ENCODE measurements around the gene ZNF616. TPM values are rescaled to one million over a fixed set of nuclear protein-coding genes. Genes with fewer than 3 reads are reported as not detected.

ZNF616 gene
- 3.1 and 8.1 TPM in 2 replicates for polyA plus RNA-seq

DNA sequence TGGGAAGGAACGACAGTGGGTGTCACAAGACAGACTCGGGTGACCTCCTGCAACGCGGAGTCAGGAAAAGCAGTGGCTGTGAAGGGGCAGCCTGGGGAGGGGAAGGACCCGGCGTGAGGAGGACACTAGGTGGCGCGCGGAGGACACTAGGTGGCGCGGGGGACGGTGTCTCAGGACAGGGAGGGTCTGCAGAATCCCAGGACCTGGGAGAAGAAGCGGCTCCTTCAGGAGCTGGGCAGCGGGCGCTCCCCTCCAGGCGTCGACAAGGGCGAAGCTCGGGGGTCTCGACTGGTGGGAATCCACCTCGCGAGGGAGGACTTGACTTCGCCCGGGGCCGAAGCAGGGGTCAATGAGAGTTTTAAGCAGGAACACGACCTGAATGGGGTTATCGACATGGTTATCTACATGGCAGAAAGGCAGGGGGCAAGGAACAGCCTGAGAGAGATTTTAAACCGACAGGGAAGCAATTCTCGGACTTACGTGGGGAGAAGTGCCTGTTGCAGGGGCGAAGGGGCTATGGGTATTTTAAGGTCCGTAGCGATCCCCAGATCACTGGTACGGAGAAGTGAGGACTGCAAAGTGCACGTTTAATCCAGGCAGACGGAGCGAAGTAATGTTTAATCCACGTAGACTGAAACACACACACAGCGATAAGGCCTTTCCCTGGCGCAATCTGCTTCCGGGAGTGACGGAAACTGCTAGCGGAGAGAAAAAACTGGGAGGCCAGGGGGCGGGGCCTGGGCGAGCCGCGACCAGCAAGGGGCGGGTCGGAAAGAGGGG lies at the start of gene ZNF616:
Gene ZNF616, minus strand, starts transcription at position 687 of the 780 bp plus-strand sequence. CDS start 9,426 bp downstream, outside the sequence.

DNA sequence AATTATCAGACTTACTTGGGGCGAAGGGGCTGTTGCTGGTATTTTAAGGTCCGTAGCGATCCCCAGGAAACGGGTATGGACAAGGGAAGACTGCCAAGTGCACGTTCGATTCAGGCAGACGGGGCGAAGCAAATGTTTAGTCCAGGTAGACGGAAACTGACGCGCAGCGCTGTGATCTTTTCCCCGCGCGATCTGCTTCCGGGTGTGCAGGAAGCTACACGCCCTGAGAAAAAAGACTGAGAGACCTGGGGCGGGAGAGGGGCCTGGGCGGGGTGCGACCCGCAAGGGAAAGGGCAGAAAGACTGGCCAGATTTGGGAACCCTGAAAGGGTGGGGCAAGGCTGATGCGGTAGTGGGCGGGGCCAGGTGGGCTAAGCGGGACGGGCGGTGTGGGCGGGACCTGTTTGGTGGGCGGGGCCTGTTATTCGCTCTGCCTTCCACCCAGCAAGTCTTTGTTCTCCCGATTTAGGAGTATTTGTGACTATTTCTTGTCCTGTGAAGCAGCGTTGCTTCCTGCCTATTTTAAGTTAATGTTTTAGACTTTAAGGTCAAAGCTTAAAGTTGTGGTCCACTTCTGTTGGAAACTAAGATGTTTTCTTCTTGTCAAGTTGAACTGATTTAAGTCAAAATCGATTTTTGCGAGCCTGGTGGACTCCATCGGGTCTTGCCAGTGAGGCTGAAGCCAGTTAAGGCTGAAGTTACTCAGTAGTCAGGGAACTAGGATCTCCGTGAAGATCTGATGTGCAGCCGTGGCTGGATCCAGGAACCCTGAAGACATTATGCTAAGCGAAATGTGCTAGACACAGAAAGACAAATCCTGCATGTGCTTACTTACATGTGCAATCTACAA lies 31.8 kb upstream of the ZNF616 start, which contains the start of gene ZNF836:
Gene ZNF836, minus strand, starts transcription at position 301 of the 849 bp plus-strand sequence. CDS start 3,549 bp downstream, outside the sequence.

GRCh38 chr19:52095172-52096014 lies 44.3 kb downstream of the ZNF616 start, which contains the start of gene ZNF841:
ZNF841 (minus strand) TSS chr19:52095765; CDS start chr19:52084801, 10,964 bp downstream.

Other genes with a start within 250 kb of the ZNF616 start
- gene ZNF649, start 234.9 kb downstream of the ZNF616 start, polyA plus RNA-seq, result 5.5 and 5.6 TPM in 2 replicates
- 5.2 and 6.9 TPM in 2 replicates for gene ZNF613, start 212.5 kb downstream of the ZNF616 start, polyA plus RNA-seq
- 3.0 and 21.1 TPM in 2 replicates for gene ZNF350, start 153.1 kb downstream of the ZNF616 start, polyA plus RNA-seq
- 7.7 and 9.0 TPM in 2 replicates for gene ZNF615, start 131.7 kb downstream of the ZNF616 start, polyA plus RNA-seq
- 1.5 and 5.6 TPM in 2 replicates for gene ZNF614, start 111.6 kb downstream of the ZNF616 start, polyA plus RNA-seq
- 2.0 and 2.8 TPM in 2 replicates for gene ZNF432, start 91.1 kb downstream of the ZNF616 start, polyA plus RNA-seq
- 6.1 and 9.7 TPM in 2 replicates for gene ZNF841, start 44.2 kb downstream of the ZNF616 start, polyA plus RNA-seq
- gene ZNF836, start 31.7 kb upstream of the ZNF616 start, polyA plus RNA-seq, result 12.4 and 18.1 TPM in 2 replicates
- 326 and 447 TPM in 2 replicates for gene PPP2R1A, start 50.1 kb upstream of the ZNF616 start, polyA plus RNA-seq
- gene ZNF766, start 129.6 kb upstream of the ZNF616 start, polyA plus RNA-seq, result 2.4 and 11.6 TPM in 2 replicates
- gene ZNF480, start 157.2 kb upstream of the ZNF616 start, polyA plus RNA-seq, result 3.7 and 10.3 TPM in 2 replicates
- 11.7 and 17.8 TPM in 2 replicates for gene ZNF610, start 196.3 kb upstream of the ZNF616 start, polyA plus RNA-seq
- gene ZNF880, start 230.0 kb upstream of the ZNF616 start, polyA plus RNA-seq, result 50.3 and 65.8 TPM in 2 replicates